PC-3 (cell line): ENCODE measurements around the gene SPIB.

ENCODE experiments used
- CTCF ChIP-seq: fragments of 300-600 bp; sonication (generic); conservative IDR thresholded peaks from 2 replicates; pipeline ENCODE4 v1.5.1; 2017; ENCODE audit warnings: antibody characterized with exemption, low read depth, mild to moderate bottlenecking, low read length
- EZH2 ChIP-seq: fragments of 300-600 bp; sonication (generic); IDR thresholded peaks from one replicate; pipeline ENCODE4 v1.6.1; 2017; ENCODE audit warnings: antibody characterized with exemption, mild to moderate bottlenecking, low read length; ENCODE audit not compliant: unreplicated experiment
- EZH2phosphoT487 ChIP-seq: fragments of 300-600 bp; sonication (generic); IDR thresholded peaks from 2 replicates; pipeline ENCODE4 v1.6.1; 2018; ENCODE audit warnings: mild to moderate bottlenecking, antibody characterized with exemption, low read length, borderline replicate concordance

DNA sequence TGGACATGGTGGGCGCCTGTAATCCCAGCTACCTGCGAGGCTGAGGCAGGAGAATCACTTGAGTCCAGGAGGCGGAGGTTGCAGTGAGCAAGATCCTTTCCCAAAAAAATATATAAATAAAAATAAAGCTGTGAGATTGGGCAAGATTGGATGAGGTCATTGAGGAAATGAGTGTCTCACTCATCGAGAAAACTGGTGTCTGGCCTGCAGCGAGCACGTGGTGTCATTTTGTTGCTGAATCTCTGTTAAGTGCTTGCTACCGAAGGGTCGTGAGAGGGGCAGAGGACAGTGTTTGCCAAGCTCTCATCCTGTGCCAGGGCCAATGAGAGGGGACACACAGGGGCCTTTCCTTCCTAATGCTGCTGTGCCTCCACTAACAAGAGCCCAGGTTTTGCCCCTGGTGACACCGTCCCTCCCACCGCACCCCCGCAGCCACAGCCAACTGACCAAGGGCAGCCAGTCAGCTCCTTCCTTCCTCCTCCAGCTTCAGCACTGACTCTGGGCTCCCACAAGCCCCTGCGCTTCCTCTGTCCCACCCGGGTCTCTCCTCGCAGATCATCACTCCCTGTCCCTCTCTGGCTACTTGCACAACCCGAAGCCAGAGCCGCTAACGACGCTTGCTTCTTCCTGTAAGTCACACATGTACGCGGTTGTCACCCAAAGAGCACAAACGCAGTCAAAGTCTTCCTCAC is 31.4 kb upstream of the SPIB start:
- TF ChIP-seq EZH2: no peak
- TF ChIP-seq CTCF: no peak
- TF ChIP-seq EZH2phosphoT487: no peak
